HepG2 (cell line): Measurements from ENCODE around the gene SIVA1. TPM values are rescaled to one million over a fixed set of nuclear protein-coding genes. Genes with fewer than 3 reads are reported as not detected.

ENCODE experiments used
- ATF2 ChIP-seq: sonication (generic); formaldehyde crosslinking; IDR thresholded peaks from 2 replicates; pipeline ENCODE4 v1.4.0; 2020; ENCODE audit warnings: missing genetic modification reagents
- ETV6 ChIP-seq: sonication (generic); formaldehyde crosslinking; conservative IDR thresholded peaks from 2 replicates; pipeline ENCODE4 v1.4.0; 2020; ENCODE audit warnings: missing genetic modification reagents
- FOXP4 ChIP-seq: sonication (generic); formaldehyde crosslinking; IDR thresholded peaks from 2 replicates; pipeline ENCODE4 v1.4.0; 2020; ENCODE audit warnings: missing genetic modification reagents
- HOXA3 ChIP-seq: sonication (generic); formaldehyde crosslinking; IDR thresholded peaks from 2 replicates; pipeline ENCODE4 v1.5.0; 2020; ENCODE audit warnings: missing genetic modification reagents
- IKZF5 ChIP-seq: IDR thresholded peaks from 2 replicates; pipeline ENCODE4 v1.6.1; 2018; ENCODE audit warnings: missing genetic modification reagents, mild to moderate bottlenecking, missing compliant biosample characterization
- ISL2 ChIP-seq: sonication (generic); formaldehyde crosslinking; IDR thresholded peaks from 2 replicates; pipeline ENCODE4 v1.5.0; 2020; ENCODE audit warnings: missing genetic modification reagents
- NCOR1 ChIP-seq: fragments of 200-600 bp; sonication (generic); IDR thresholded peaks from 2 replicates; pipeline ENCODE4 v1.7.0; 2017; ENCODE audit warnings: antibody characterized with exemption, low read length, borderline replicate concordance
- NFIB ChIP-seq: sonication (generic); formaldehyde crosslinking; IDR thresholded peaks from 2 replicates; pipeline ENCODE4 v1.9.0; 2021; ENCODE audit warnings: missing genetic modification reagents, mild to moderate bottlenecking, borderline replicate concordance
- PRDM15 ChIP-seq: sonication (generic); formaldehyde crosslinking; IDR thresholded peaks from 2 replicates; pipeline ENCODE4 v1.4.0; 2020; ENCODE audit warnings: missing genetic modification reagents
- TEF ChIP-seq: sonication (generic); formaldehyde crosslinking; IDR thresholded peaks from 2 replicates; pipeline ENCODE4 v1.5.0; 2020; ENCODE audit warnings: missing genetic modification reagents
- ZFP36L1 ChIP-seq: sonication (generic); formaldehyde crosslinking; IDR thresholded peaks from 2 replicates; pipeline ENCODE4 v1.8.0; 2022; ENCODE audit warnings: mild to moderate bottlenecking, missing genetic modification reagents, moderate library complexity
- ZFYVE20 ChIP-seq: sonication (generic); formaldehyde crosslinking; IDR thresholded peaks from 2 replicates; pipeline ENCODE4 v1.8.0; 2023; ENCODE audit warnings: low read depth, mild to moderate bottlenecking, moderate library complexity, missing genetic modification reagents, borderline replicate concordance
- ZNF451 ChIP-seq: sonication (generic); formaldehyde crosslinking; IDR thresholded peaks from 2 replicates; pipeline ENCODE4 v1.5.0; 2020; ENCODE audit warnings: mild to moderate bottlenecking, missing genetic modification reagents
- ZNF512 ChIP-seq: sonication (generic); formaldehyde crosslinking; IDR thresholded peaks from 2 replicates; pipeline ENCODE4 v1.4.0; 2020; ENCODE audit warnings: mild to moderate bottlenecking, missing genetic modification reagents
- ZSCAN20 ChIP-seq: sonication (generic); formaldehyde crosslinking; IDR thresholded peaks from 2 replicates; pipeline ENCODE4 v1.4.0; 2020; ENCODE audit warnings: missing genetic modification reagents, mild to moderate bottlenecking, borderline replicate concordance
- polyA plus RNA-seq, 8 experiments: library from polyadenylated mRNA; depleted of rRNA in 3 of 8; stranded (reverse) in 7 of 8; unstranded in 1 of 8; fragments of >200 nt; fragmentation: Illumina TruSeq in 4 of 8; extraction: Trizol in 4 of 8; gene quantifications; 2 replicates each; pipeline versions ENCODE4 v1.2.1 to v1.2.3, GENCODE V29; 2011 to 2016; ENCODE audit warnings: low read depth in 4 of 8, missing spikeins in 1 of 8, mixed read lengths in 1 of 8; ENCODE audit not compliant: insufficient read depth in 1 of 8
- total RNA-seq, 5 experiments: library from RNA; depleted of rRNA; stranded (reverse); fragments of >200 nt; fragmentation: Illumina TruSeq; extraction: Trizol; gene quantifications; 2 replicates each; pipeline ENCODE4 v1.2.3, GENCODE V29; 2016; ENCODE audit warnings: low read depth in 1 of 5

The SIVA1 gene
- total and polyA plus RNA-seq, 2 of the 13 experiments (the other 11 are each of a cell fraction or from before 2014, with no cell fraction given) = 123 to 186 TPM

- no peak for TF ChIP-seq ZNF512 (CRISPR knock-in tag)
- TF ChIP-seq ISL2 (CRISPR knock-in tag) = no peak
- TF ChIP-seq HOXA3 (CRISPR knock-in tag) = no peak; the same call in none of the 2 replicates
- no peak for TF ChIP-seq ZSCAN20
- no peak for TF ChIP-seq FOXP4 (CRISPR knock-in tag)
- TF ChIP-seq IKZF5 (CRISPR knock-in tag) = peak; percentile 42
- TF ChIP-seq ZFP36L1 (CRISPR knock-in tag) = no peak
- TF ChIP-seq ZFYVE20 (CRISPR knock-in tag) = no peak
- TF ChIP-seq NFIB (CRISPR knock-in tag) = no peak
- TF ChIP-seq ZNF451 (CRISPR knock-in tag) = no peak
- no peak for TF ChIP-seq PRDM15 (CRISPR knock-in tag)
- TF ChIP-seq ATF2 (CRISPR knock-in tag) = 0 out of 2 replicates have a peak, but pooled peaks have one; percentile 25
- peak; percentile 65; the same call in 1 of the 2 replicates for TF ChIP-seq NCOR1
- no peak for TF ChIP-seq TEF (CRISPR knock-in tag)
- TF ChIP-seq ETV6 (CRISPR knock-in tag) = no peak
These were observed 15.7 kb downstream of the SIVA1 start (continued) for GRCh38 chr14:104768437-104769323.
